Esophagus mucosa (tissue), 1 donor: ENCODE results near the gene RNF208. TPM values are rescaled to one million over a fixed set of nuclear protein-coding genes. Genes with fewer than 3 reads are reported as not detected.
"Not testable (repeated sequence)": the region's sequence is repeated elsewhere in the genome, so short reads cannot be mapped to it uniquely, and the experiment has no call there.

ENCODE experiments used
- ATAC-seq: fragments of 200-7000 bp; cut with Tn5 transposase; one replicate; pipeline ENCODE4 v1.9.1; 2020
- total RNA-seq: library from RNA; stranded (reverse); gene quantifications from one replicate; pipeline ENCODE4 v1.2.4, GENCODE V29; 2023
- donor health status: DM: yes; HTN: yes; CAD: no.

RNF208 gene
- total RNA-seq, 1 donor from 2014 or later, result 11.2 TPM

DNA sequence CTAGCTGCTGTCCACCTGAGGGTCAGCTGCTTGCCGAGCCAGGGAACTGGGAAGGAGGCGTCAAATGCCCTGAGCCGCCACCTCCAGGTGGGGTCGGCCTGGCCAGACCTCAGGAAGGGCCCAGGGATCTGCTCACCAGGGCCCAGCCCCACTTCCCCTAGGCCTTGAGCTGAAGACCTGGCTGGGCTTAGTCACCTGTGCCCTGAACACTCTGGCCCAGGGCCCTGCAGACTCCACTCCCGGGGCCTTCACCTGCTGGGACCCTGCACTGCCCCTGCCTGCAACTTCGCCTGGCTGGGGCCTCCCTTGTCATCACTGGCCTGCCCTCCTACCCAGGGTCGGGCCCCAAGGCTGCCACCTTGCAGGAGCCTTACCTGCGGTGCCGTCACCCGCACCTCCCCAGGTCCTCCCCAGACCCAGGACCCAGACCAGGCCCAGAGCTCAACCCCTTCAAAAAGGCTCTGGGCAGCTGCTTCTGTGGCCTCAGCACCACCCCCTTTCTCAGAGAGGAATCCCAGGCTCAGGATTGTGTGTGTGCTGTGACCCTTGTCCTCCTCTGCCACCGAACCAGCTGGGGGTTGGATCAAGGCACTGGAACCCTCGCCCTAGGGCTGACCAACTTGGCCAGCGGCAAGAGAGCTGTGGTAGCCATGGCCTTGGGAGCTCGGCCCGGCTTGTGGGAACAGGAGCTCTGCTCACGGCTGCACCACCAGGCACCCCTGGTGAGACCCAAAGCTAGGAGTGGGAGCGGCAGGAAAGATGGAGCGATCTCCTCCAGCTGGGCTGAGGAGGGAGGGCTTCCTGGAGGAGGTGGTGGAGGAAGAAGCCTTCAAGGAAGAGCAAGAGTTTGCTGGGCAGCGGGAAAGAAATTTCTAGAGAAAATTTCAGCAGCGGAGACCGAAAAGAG, 31.9 kb upstream of the RNF208 start:
- no peak for ATAC-seq

DNA sequence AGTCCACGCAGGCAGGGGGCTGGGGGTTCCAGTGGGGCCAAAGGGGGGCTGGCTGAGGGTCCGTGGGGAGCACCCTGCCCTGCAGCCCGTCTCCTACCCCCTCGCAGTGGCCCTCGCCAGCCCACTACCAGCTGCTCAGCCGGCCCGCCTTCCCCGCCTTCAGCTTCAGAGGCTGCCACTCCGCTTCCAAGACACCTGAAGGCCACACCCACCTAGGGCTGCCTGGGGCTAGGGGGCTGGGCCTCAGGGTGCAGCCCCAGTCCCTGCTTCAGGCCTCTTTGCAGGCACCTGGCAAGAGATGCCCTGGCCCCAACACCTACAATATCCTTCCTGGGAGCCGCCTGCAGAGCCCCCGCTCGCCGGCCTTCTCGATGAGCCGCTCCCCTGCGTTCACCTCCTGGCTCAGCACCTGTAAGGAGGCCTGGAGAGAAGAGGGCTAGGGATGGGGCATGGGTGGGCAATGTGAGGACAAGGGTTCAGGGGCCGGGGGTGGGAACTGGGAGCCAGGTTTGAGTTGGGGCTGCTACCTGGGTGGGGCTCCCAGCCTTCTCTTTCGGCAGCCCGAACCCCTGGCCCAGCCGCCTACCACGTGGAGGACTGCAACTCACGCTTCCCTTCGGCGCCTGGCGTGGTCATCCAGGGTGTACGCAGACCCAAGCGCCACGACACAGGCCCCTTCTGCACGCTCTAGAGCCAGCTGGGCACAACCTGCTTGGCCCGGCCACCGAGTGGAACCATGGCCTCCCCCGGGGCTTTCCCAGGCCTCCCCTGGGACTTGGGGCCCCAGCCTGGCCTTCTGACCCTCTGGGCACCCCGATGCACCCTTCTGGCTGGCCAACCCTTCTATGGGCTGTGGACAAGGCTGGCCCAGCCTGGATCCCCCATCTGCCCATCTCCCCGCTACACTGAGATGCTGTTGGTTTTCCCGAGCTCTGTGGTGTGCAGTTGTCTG, 30.8 kb upstream of the RNF208 start:
- no peak for ATAC-seq

- no peak for ATAC-seq
Observed at GRCh38 chr9:137251490-137252268, 29.6 kb upstream of the RNF208 start.

DNA sequence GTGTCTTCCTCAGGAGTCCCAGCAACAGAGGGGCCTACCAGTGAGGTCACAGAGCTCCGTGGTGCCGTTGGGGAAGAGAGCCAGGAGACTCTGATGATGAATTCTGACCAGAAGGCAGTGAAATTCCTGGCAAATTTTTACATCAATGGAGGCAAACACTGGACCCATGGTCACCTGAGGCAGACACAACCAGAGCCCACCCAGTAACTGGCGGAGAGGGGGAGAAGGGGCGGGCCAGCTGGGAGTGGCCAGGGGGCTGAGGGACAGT, 29.1 kb upstream of the RNF208 start, which contains the start of gene STPG3:
STPG3 (plus strand) TSS at position 93 of the 268 bp plus-strand sequence; CDS start at position 94, 1 bp downstream.
- ATAC-seq, result no peak

DNA sequence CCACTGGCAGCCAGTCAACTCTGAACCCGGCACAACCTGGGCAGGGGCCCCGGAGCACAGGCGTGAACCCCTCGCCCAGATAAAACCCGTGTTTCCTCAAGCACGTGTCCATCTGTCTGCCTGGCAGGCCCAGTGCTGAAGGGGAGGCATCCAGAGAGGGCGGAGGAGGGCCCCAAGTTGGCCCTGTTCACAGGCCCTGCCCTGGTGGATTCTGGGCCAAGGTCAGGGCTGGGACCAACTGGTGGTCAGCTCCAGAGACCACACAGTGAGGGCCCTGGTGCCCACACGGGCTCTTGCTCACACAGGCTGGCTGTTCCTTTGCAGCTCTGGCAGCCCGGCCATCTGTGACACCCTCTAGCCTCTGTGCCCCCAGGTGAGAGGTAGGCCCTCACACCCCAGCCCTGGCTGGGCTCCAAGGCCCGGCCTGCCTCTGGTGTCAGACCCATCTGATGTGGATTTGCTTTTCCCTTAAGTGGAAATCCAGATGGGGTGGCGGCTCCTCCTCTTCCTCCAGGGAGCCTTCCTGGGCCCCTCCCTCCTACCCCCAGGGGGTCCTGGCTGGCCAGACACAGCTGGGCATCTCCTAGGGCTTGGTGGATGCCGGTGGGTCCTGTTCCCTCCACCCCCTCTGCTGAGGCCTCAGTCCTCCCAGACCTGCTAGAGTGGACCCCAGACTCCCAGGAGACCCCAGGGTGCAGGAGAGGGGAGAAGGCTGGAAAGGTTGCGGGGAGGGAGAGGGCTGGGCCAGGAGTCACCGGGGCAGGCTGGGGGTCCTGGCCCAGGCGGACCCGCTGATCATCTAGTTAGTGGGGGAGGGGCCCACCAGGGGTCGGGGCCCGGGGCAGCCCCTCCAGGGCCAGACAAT, 28.5 kb upstream of the RNF208 start:
- ATAC-seq, result no peak

GRCh38 chr9:137247916-137248175, 25.8 kb upstream of the RNF208 start:
- no peak for ATAC-seq

- ATAC-seq, result no peak
Observed at GRCh38 chr9:137247135-137247915, 25.3 kb upstream of the RNF208 start.

- ATAC-seq, result no peak
Observed at GRCh38 chr9:137245450-137246421, 23.7 kb upstream of the RNF208 start.

GRCh38 chr9:137244486-137245449, 22.7 kb upstream of the RNF208 start:
- no peak for ATAC-seq

- ATAC-seq, result no peak
Observed at GRCh38 chr9:137243626-137244485, 21.8 kb upstream of the RNF208 start.

GRCh38 chr9:137243266-137243625, 21.2 kb upstream of the RNF208 start:
- ATAC-seq, result not testable (repeated sequence)

- ATAC-seq, result no peak
Observed at GRCh38 chr9:137242269-137243203, 20.5 kb upstream of the RNF208 start.

DNA sequence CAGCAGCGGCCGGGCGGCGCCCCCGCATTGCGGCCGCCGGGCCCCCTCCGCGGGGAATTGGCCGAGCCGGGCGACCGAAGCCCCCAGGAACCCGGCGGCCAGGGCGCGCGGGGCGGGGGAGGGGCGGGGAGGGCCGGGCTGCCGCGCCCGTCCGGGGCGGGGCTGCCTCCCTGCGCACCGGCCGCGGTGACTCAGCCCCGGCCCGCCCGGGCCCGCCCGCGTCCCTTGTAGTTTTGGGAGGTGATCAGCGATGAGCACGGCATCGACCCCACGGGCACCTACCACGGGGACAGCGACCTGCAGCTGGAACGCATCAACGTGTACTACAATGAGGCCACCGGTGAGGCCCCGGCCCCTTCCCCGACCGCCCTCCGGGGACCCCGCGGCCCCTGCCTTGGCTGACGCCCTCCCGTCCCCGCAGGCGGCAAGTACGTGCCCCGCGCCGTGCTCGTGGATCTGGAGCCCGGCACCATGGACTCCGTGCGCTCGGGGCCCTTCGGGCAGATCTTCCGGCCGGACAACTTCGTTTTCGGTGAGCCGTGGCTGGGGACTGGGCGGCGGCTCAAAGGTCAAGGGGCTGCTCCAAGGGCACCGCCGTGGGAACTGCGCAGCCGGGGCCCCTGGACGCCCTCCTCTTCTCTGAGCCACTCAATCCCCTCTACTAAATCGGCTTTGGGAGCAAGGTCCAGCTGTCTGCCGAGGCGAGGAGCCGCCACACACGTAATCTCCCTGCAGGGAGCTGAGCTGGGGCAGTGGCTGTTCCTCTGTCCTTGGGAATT, 19.6 kb upstream of the RNF208 start:
- ATAC-seq, result peak; percentile 35

DNA sequence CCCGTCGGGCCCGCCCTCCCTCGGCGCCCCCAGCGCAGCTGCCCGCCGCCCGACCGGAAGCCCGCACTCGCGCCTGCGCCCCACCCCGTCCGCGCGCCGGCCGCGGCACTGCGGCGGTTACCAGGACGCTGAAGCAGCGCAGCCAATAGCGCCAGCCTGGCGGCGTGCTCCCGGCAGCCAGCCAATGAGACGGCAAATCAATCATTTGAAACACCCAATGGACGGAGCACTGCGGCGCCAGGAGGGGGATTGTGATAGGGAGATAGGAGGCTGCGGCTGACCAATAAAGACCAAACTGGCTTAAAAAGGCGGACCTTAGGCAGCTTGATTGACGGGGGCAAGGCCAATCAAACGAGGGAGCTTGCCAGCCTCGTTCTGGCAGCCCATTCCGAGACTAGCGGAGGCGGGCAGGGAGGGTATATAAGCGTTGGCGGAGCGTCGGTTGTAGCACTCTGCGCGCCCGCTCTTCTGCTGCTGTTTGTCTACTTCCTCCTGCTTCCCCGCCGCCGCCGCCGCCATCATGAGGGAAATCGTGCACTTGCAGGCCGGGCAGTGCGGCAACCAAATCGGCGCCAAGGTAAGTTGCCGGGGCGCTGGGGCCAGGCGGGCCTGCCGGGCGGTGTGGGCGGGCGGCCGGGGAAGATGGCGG, 18.9 kb upstream of the RNF208 start, which contains the start of gene TUBB4B:
TUBB4B (plus strand) TSS at position 447 of the 649 bp plus-strand sequence; CDS start at position 521, 74 bp downstream.
- ATAC-seq, result peak; percentile 77

GRCh38 chr9:137240318-137240840, 18.3 kb upstream of the RNF208 start:
- ATAC-seq, result peak; percentile 38
